Measurements from ENCODE around the gene DSC2. TPM values are rescaled to one million over a fixed set of nuclear protein-coding genes. Genes with fewer than 3 reads are reported as not detected.

Gene DSC2
- total RNA-seq, 1 experiment from 2014 or later = not detected

DNA sequence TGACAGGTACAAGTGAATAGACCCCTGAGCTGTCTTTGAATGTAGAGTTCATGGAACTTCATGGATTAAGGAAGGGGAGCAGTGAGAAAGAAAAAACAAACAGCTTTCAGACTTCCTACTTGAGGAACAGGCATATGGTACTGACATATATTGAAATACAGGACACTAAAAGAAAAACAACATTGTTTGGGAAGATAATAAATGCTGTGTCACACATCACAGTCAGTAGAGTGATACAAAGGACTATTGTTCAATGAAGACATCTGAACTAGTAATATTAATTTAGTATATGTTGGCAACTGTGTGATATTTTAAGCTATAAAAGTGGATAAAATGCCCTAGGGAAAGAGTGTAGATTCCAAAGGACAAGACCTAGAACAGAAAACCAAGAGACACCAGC lies 3.3 kb downstream of the DSC2 start:
- DNase-seq (ENCODE audit: low read depth) = no peak

DNA sequence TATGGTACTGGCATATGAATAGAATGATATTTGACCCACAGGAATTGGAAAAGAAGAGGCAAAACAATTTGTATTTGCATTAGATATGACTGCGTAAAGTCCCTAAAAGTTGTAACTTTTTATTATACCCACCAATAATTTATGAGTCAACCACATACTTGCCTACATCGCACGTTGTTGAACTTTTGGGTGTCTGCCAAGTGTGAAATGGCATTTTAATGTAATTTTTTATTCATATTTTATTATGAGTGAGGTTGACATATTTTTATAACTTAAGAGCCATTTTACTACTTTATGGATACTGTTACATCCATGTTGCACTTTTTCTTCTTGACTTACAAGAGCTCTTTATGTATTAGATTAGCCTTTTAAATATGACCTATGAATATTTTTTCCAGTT lies 4.6 kb downstream of the DSC2 start:
- no peak for DNase-seq (ENCODE audit: low read depth)

DNA sequence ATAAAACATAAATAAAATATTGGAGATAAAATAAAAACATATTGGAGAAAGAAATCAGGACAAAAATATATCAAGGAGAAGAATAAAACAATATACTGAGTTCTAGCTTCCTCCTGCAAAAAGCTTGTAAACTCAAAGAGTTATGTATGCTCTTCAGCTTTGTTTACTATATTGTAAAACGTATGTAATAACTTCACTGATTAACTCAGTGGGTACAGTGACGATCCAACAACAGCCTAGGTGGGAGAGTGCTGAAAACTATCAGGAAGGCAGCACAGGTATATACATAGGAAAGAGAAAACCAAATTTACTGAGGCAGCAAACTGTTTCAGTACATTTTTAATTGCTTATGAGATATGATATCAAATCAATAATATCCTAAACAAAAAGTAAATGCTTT lies 8.3 kb downstream of the DSC2 start:
- no peak for DNase-seq (ENCODE audit: low read depth)

DNA sequence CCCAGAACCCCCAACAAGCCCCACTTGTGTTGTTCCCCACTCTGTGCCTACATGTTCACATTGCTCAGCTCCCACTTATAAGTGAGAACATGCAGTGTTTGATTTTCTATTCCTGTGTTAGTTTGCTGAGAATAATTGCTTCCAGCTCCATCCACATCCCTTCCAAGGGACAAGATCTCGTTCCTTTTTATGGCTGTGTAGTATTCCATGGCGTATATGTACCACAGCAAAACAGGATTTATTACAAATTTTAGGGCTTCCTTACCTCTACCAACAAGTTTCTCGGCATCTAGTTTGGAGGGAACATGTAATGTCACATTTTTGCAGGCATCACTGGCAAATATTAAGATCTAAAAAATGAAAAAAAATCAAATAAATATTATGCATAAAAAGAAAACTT lies 8.9 kb downstream of the DSC2 start:
- no peak for DNase-seq (ENCODE audit: low read depth)

GRCh38 chr18:31091350-31091749 lies 10.9 kb downstream of the DSC2 start:
- DNase-seq (ENCODE audit: low read depth) = no peak

DNA sequence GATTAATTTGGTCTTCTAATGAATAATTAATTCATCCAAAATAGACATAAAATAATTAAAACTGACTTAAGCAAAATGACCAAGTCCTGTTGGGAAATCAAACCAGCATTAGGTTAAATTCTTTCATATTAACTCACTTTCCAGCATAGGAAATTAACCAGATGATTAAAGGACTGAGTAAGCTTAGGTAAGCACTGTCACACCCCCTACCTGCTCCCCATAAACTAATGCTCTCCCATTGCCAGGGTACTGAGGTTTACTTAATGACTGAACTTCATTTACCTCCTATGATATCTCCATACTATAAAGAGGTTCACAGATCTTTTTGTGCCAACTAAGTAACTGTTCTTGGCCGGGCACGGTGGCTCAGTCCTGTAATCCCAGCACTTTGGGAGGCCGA lies 13.7 kb downstream of the DSC2 start:
- DNase-seq (ENCODE audit: low read depth) = no peak

GRCh38 chr18:31079973-31080372 lies 22.2 kb downstream of the DSC2 start:
- DNase-seq (ENCODE audit: low read depth) = no peak

DNA sequence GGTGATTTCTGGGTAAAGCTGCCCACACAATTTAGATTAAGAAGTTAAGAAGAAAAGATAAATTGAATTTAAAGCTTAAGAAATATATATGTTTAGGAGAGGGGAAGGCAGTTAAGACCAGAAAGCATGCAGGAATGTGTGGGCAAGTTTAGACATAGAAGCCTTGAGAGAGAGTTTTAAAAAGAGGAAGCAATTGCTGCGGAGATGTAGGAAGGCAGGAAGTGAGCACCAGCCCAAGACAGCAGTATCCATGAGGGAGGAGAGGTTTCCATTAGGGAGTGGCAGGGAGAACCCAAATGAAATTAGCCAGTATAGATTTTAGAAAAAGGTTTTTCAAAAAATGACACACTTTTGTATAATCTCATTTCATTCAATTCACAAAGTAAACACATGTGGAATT lies 24.3 kb downstream of the DSC2 start:
- DNase-seq (ENCODE audit: low read depth) = no peak

DNA sequence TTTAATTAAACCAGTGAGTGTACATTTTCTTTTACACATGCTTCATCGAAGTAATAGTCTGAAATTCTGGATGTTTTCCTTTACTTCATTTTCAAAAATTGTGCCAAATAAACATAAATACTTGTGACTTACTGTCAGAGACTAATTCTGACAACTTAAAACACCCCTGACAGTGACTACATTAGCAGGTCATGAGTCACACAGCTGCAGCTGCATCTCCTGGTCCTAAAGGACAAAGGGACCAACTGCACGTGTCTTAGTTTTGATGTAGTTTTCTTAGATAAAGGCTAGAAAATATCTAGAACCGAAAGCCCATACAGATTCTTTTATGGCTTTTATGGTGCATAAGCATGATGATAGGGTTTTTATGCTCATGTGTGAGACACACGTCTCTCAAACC lies 30.0 kb downstream of the DSC2 start:
- no peak for DNase-seq (ENCODE audit: low read depth)

GRCh38 chr18:31070206-31070605 lies 32.0 kb downstream of the DSC2 start:
- no peak for DNase-seq (ENCODE audit: low read depth)

DNA sequence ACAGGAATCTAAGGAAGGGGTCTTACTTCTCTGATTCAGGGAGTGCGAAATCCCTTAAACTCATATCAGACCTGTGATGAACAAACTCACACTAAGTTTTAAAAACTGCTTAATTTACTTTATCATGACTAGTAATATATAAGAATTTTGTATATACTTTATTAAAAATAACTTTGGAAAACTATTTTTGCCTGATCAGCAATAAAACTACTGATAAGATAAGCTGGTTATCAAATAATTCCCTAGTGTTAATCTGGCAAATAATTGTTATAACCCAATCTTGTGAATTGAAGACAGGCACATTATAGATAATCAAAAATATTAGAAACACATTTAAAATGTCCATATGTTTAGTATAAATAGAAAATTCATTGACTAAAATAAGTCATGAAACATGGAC lies 36.0 kb downstream of the DSC2 start:
- DNase-seq (ENCODE audit: low read depth) = no peak

GRCh38 chr18:31065036-31065773 lies 37.0 kb downstream of the DSC2 start:
- DNase-seq (ENCODE audit: low read depth) = no peak

DNA sequence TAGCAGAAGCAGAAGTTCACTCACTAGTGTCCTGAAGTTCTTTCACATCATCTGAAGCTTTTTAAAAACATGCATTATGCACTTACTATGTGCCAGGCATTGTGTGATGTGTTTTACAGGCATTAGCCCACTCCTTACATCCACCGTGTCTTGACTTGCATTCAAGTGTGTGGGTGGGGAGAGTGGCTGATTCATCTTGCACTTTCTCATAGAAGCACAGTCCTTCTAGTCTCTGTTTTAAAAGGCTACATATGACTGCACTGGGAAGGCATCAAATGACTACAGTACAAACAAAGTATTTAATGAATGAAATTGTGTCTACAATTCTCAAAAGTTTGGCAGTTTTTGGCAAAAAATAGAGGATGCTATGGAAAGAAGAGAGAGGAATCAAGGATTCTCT lies 38.1 kb downstream of the DSC2 start:
- no peak for DNase-seq (ENCODE audit: low read depth)

DNA sequence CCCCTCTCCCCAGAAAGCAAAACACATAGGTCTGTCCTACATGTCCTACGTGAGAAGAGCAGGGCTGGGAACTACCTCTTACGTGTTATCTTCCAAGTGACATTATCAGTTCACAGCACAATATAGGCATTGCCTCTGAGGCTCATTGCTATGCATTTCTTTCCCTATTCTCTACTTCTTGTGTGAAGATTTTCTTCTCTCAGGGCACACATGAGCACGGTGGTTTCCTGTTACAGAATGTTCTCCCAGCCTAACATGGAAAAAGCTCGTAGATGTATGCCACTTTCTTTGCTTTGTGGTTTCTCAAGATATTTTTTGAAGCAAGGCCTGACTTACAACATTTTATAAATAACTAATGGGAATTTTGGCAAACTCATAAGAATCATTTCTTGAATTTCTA lies 40.3 kb downstream of the DSC2 start:
- no peak for DNase-seq (ENCODE audit: low read depth)

GRCh38 chr18:31058897-31059296 lies 43.3 kb downstream of the DSC2 start:
- DNase-seq (ENCODE audit: low read depth) = no peak

GRCh38 chr18:31057917-31058316 lies 44.3 kb downstream of the DSC2 start:
- no peak for DNase-seq (ENCODE audit: low read depth)

GRCh38 chr18:31057051-31057450 lies 45.2 kb downstream of the DSC2 start:
- no peak for DNase-seq (ENCODE audit: low read depth)

DNA sequence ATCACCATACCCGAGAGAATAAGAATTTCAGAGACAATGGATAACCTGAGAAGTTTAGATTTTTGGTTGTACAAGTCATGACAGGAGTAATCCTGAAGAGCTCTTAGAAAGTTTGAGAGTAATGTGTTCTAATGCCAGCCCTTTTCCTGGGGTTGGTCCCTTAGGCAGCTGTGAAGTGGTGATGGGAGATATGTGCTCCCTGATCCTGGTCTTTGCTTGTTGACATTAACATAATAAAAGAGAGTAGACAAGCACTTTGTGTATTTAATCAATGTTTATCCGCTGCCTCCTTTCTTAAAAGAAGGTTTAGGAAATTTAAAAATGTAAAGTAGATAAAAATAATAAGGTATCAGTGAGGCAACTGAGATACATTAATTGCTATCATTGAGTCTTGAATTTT lies 45.9 kb downstream of the DSC2 start:
- no peak for DNase-seq (ENCODE audit: low read depth)

DNA sequence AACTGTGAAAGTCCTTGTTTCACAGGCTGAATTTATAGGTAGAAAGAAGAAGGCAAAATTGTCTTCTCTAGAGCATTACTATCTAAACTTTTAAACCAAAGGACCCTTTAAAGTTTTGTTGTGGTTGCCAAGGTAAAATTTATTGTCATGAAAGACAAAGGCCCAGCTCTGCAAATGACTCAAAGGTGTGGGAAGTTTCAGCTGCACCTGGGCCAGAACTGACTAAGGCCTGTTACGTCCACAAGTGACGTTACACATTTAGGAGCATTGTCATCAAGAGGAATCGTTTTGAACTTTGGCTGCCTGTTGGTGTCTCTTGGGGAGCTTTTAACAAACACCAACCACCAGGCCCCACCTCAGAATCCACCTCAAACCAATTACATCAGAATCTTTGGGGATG lies 51.6 kb downstream of the DSC2 start:
- DNase-seq (ENCODE audit: low read depth) = no peak

GRCh38 chr18:31049189-31049588 lies 53.0 kb downstream of the DSC2 start:
- DNase-seq (ENCODE audit: low read depth) = no peak

- DNase-seq (ENCODE audit: low read depth) = no peak
Observed at GRCh38 chr18:31048216-31048615, 54.0 kb downstream of the DSC2 start.

DNA sequence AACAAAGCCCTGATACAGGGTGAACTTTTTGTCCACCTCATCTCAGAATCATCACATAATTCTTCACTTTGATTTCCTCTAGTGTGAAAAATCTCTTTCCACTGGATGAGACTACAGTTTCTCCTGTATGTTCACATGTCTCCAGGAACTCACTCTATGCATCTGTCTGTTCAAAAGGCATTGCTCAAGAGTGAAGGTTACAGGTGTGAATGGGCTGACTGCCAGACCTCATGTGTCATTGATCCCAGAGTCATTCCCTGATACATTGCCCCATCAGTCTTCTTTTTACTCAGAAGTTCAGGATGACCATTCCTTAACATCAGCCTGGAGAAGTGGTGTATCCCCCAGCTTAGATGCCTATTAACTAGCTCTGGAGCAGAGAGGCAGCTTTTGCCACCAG lies 55.3 kb downstream of the DSC2 start:
- DNase-seq (ENCODE audit: low read depth) = no peak

DNA sequence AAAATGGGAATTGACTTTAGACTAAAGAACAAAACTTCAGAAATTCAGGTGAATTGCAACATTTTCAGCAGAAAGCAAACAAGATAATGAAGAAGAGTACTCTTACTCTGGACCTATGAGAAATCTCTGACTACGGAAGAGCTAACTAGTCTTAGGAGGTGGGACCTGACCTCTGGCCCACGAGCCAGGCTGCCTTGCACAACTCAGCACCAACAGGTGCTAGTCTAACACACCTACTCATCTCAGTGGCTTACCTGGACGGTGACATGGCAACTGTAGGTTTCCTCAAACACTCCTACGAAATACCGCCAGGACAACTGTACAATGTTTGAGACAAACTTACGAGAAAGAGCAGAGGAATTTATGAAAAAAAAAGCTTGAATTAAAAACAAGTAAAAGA lies 56.6 kb downstream of the DSC2 start:
- DNase-seq (ENCODE audit: low read depth) = no peak

DNA sequence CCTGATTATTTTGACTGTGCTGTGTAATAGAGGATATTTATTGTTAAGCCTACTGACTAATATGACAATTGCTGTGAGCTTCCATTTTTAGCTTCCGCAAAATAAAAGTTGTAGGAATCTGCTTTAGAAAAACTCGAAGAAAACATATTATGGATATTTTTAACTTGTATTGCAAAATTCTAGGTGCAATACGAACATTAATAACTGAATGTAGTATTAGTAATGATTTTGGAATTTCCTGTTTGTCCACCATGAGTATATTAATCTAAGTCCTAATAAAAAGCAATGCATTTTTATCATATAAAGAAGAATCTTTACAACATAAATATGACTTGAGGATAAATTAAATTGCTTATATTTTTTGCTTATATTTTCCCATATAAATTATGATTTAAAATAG lies 57.3 kb downstream of the DSC2 start:
- DNase-seq (ENCODE audit: low read depth) = no peak
